HepG2 (cell line): ENCODE data around the gene PTGIR.

Experiments used
- ARHGAP35 ChIP-seq: sonication (generic); formaldehyde crosslinking; IDR thresholded peaks from 2 replicates; pipeline ENCODE4 v1.9.0; 2022; ENCODE audit warnings: mild to moderate bottlenecking, inconsistent platforms, moderate library complexity, missing genetic modification reagents, borderline replicate concordance
- ASH2L ChIP-seq: fragments of 300-600, 200-600 bp; sonication (generic); IDR thresholded peaks from 2 replicates; pipeline ENCODE4 v1.7.0; 2017; ENCODE audit warnings: low read depth, mild to moderate bottlenecking, moderate library complexity, mixed read lengths, low read length; ENCODE audit not compliant: insufficient read length
- CEBPG ChIP-seq: IDR thresholded peaks from 2 replicates; pipeline ENCODE4 v1.6.1; 2016
- FOXJ3 ChIP-seq: sonication (generic); formaldehyde crosslinking; IDR thresholded peaks from 2 replicates; pipeline ENCODE4 v1.4.0; 2020; ENCODE audit warnings: missing genetic modification reagents, mild to moderate bottlenecking, borderline replicate concordance
- HES4 ChIP-seq: sonication (generic); formaldehyde crosslinking; IDR thresholded peaks from 2 replicates; pipeline ENCODE4 v1.9.0; 2021; ENCODE audit warnings: mild to moderate bottlenecking, missing genetic modification reagents, borderline replicate concordance
- IRF2 ChIP-seq: IDR thresholded peaks from 2 replicates; pipeline ENCODE4 v1.6.1; 2018; ENCODE audit warnings: missing genetic modification reagents, missing compliant biosample characterization
- MAFF ChIP-seq: IDR thresholded peaks from 2 replicates; pipeline ENCODE4 v1.6.1; 2011; ENCODE audit warnings: low read depth, low read length, improper control_type of control experiment
- PHF8 ChIP-seq: sonication (generic); formaldehyde crosslinking; IDR thresholded peaks from 2 replicates; pipeline ENCODE4 v1.5.0; 2020; ENCODE audit warnings: missing genetic modification reagents
- YY1 ChIP-seq: IDR thresholded peaks from 2 replicates; pipeline ENCODE4 v1.6.1; 2011; ENCODE audit warnings: low read length, low read depth, moderate library complexity, mild to moderate bottlenecking; ENCODE audit not compliant: insufficient read depth, insufficient replicate concordance
- ZBTB1 ChIP-seq: sonication (generic); formaldehyde crosslinking; IDR thresholded peaks from 2 replicates; pipeline ENCODE4 v1.4.0; 2020; ENCODE audit warnings: missing genetic modification reagents, borderline replicate concordance
- ZNF335 ChIP-seq: sonication (generic); formaldehyde crosslinking; IDR thresholded peaks from 2 replicates; pipeline ENCODE4 v1.4.0; 2020; ENCODE audit warnings: missing genetic modification reagents
- TF ChIP-seq, protein P1 (sequence below): sonication (generic); formaldehyde crosslinking; IDR thresholded peaks from 2 replicates; pipeline ENCODE4 v1.5.0; 2020; ENCODE audit warnings: mild to moderate bottlenecking, missing genetic modification reagents, moderate library complexity
- TF ChIP-seq, protein P2 (sequence below): sonication (generic); formaldehyde crosslinking; IDR thresholded peaks from 2 replicates; pipeline ENCODE4 v1.9.0; 2022; ENCODE audit warnings: missing genetic modification reagents, mild to moderate bottlenecking, borderline replicate concordance

DNA sequence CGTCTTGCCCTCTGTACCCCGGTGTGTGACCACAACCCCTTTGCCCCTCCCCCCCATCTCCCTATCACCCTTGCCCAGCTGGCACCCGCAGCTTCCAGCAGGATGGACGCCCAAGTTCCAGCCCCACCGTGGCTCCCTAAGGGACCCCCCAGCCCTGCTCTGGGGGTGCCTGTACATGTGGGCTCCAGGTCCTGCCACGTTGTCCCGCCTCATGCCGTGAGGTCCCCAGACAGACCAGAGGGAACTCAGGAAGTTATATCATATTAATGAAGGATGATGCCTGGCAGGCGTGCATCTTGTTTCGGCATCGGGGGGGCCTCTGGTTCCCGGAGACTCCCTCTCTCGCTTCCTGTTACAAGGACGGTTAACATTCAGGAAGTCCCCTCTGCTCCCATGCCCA, 1.6 kb upstream of the PTGIR start:
- TF ChIP-seq, protein P1, sequence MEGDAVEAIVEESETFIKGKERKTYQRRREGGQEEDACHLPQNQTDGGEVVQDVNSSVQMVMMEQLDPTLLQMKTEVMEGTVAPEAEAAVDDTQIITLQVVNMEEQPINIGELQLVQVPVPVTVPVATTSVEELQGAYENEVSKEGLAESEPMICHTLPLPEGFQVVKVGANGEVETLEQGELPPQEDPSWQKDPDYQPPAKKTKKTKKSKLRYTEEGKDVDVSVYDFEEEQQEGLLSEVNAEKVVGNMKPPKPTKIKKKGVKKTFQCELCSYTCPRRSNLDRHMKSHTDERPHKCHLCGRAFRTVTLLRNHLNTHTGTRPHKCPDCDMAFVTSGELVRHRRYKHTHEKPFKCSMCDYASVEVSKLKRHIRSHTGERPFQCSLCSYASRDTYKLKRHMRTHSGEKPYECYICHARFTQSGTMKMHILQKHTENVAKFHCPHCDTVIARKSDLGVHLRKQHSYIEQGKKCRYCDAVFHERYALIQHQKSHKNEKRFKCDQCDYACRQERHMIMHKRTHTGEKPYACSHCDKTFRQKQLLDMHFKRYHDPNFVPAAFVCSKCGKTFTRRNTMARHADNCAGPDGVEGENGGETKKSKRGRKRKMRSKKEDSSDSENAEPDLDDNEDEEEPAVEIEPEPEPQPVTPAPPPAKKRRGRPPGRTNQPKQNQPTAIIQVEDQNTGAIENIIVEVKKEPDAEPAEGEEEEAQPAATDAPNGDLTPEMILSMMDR (CRISPR knock-in tag), result no peak
- no peak for TF ChIP-seq ZBTB1 (CRISPR knock-in tag)
- no peak for TF ChIP-seq FOXJ3 (CRISPR knock-in tag)
- no peak for TF ChIP-seq ZNF335 (CRISPR knock-in tag)
- TF ChIP-seq IRF2, result no peak
- TF ChIP-seq HES4 (CRISPR knock-in tag), result no peak
- TF ChIP-seq PHF8 (CRISPR knock-in tag), result no peak
- no peak for TF ChIP-seq ASH2L
- TF ChIP-seq YY1, result no peak
- TF ChIP-seq, protein P2, sequence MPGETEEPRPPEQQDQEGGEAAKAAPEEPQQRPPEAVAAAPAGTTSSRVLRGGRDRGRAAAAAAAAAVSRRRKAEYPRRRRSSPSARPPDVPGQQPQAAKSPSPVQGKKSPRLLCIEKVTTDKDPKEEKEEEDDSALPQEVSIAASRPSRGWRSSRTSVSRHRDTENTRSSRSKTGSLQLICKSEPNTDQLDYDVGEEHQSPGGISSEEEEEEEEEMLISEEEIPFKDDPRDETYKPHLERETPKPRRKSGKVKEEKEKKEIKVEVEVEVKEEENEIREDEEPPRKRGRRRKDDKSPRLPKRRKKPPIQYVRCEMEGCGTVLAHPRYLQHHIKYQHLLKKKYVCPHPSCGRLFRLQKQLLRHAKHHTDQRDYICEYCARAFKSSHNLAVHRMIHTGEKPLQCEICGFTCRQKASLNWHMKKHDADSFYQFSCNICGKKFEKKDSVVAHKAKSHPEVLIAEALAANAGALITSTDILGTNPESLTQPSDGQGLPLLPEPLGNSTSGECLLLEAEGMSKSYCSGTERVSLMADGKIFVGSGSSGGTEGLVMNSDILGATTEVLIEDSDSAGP (CRISPR knock-in tag), result no peak
- TF ChIP-seq CEBPG, result no peak
- no peak for TF ChIP-seq MAFF
- TF ChIP-seq ARHGAP35, result no peak
